Vagina (tissue), 2 donors: ENCODE data around the gene FH.

ENCODE experiments used
- POLR2A ChIP-seq, 2 donors: fragments of 450-650 bp; IDR thresholded peaks; one replicate each; pipeline ENCODE4 v1.6.1; 2017; ENCODE audit warnings: antibody characterized with exemption in 2 of 2, mild to moderate bottlenecking in 2 of 2, moderate library complexity in 2 of 2
- POLR2AphosphoS5 ChIP-seq, 2 donors: sonication (generic); formaldehyde crosslinking; IDR thresholded peaks; one replicate each; pipeline ENCODE4 v1.9.0; 2017; ENCODE audit warnings: antibody characterized with exemption in 2 of 2, mild to moderate bottlenecking in 2 of 2, low read depth in 1 of 2; ENCODE audit not compliant: insufficient read depth in 1 of 2
- TF ChIP-seq, protein P1 (sequence below), 3 experiments: fragments of 450-650 bp in 2 of 3; fragments of 200-600 bp in 1 of 3; sonication (generic) in 1 of 3; IDR thresholded peaks; one replicate each; pipeline ENCODE4 v1.5.1; 2017 to 2019; ENCODE audit warnings: antibody characterized with exemption in 3 of 3, mild to moderate bottlenecking in 2 of 3, moderate library complexity in 2 of 3

DNA sequence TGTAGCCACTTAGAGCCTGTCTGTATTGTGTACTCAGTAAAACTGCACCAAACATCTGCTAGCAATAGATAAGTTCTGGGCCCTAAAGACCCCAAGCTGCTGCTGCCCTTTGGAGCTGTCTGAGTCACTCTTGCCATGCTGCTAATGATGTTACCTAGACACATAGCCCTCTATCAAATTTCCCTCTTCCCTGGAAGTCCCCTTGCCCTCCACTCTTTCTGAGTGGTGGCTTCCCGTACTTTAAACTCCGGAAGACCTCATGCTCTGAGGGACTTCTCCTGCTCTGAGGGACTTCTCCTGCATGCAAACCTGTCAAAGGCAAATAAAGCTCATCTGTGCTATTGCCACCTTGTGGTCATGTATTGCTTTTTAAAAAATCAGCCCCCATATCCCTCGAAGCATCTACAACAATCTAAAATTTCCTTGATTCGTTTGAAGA is 34.0 kb downstream of the FH start:
- no peak for TF ChIP-seq POLR2A (IDR thresholded peaks at IDR 0.05)
- TF ChIP-seq, protein P1, sequence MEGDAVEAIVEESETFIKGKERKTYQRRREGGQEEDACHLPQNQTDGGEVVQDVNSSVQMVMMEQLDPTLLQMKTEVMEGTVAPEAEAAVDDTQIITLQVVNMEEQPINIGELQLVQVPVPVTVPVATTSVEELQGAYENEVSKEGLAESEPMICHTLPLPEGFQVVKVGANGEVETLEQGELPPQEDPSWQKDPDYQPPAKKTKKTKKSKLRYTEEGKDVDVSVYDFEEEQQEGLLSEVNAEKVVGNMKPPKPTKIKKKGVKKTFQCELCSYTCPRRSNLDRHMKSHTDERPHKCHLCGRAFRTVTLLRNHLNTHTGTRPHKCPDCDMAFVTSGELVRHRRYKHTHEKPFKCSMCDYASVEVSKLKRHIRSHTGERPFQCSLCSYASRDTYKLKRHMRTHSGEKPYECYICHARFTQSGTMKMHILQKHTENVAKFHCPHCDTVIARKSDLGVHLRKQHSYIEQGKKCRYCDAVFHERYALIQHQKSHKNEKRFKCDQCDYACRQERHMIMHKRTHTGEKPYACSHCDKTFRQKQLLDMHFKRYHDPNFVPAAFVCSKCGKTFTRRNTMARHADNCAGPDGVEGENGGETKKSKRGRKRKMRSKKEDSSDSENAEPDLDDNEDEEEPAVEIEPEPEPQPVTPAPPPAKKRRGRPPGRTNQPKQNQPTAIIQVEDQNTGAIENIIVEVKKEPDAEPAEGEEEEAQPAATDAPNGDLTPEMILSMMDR (IDR thresholded peaks at IDR 0.05) = no peak
- TF ChIP-seq POLR2AphosphoS5 (IDR thresholded peaks at IDR 0.05; ENCODE audit: insufficient read depth in 1 of 2, low read depth in 1 of 2) = no peak
